HG02973 (cell line): ENCODE data around the gene SIN3B.
"Not testable (repeated sequence)": the region's sequence is repeated elsewhere in the genome, so short reads cannot be mapped to it uniquely, and the experiment has no call there.

Source experiments
- ATAC-seq: cut with Tn5 transposase; IDR thresholded peaks from one replicate; pipeline ENCODE4 v1.9.1; 2021; ENCODE audit warnings: moderate library complexity; ENCODE audit not compliant: unreplicated experiment

The SIN3B gene, protein sequence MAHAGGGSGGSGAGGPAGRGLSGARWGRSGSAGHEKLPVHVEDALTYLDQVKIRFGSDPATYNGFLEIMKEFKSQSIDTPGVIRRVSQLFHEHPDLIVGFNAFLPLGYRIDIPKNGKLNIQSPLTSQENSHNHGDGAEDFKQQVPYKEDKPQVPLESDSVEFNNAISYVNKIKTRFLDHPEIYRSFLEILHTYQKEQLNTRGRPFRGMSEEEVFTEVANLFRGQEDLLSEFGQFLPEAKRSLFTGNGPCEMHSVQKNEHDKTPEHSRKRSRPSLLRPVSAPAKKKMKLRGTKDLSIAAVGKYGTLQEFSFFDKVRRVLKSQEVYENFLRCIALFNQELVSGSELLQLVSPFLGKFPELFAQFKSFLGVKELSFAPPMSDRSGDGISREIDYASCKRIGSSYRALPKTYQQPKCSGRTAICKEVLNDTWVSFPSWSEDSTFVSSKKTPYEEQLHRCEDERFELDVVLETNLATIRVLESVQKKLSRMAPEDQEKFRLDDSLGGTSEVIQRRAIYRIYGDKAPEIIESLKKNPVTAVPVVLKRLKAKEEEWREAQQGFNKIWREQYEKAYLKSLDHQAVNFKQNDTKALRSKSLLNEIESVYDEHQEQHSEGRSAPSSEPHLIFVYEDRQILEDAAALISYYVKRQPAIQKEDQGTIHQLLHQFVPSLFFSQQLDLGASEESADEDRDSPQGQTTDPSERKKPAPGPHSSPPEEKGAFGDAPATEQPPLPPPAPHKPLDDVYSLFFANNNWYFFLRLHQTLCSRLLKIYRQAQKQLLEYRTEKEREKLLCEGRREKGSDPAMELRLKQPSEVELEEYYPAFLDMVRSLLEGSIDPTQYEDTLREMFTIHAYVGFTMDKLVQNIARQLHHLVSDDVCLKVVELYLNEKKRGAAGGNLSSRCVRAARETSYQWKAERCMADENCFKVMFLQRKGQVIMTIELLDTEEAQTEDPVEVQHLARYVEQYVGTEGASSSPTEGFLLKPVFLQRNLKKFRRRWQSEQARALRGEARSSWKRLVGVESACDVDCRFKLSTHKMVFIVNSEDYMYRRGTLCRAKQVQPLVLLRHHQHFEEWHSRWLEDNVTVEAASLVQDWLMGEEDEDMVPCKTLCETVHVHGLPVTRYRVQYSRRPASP

GRCh38 chr19:16829010-16829821 is at the start of gene SIN3B:
Gene SIN3B (plus strand): TSS chr19:16829398. CDS start chr19:16829421, 23 bp downstream.
- no peak for ATAC-seq

- no peak for ATAC-seq
These were observed 49.5 kb upstream of the SIN3B start for GRCh38 chr19:16779539-16780163.

DNA sequence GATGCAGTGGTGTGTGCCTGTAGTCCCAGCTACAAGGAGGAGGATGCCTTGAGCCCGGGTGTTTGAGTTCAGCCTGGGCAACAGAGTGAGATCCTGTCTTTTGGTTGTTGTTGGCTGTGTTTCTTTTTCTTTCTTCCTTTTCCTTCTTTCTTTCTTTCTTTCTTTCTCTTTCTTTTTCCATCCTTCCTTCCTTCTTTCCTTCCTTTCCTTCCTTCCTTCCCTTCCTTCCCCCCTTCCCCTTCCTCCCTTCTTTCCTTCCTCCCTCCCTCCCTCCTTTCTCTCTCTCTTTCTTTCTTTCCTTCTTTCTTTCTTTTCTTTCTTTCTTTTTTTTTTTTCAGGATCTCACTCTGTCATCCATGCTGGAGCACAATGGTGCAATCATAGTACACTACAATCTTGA is 46.5 kb upstream of the SIN3B start:
- ATAC-seq, result no peak

DNA sequence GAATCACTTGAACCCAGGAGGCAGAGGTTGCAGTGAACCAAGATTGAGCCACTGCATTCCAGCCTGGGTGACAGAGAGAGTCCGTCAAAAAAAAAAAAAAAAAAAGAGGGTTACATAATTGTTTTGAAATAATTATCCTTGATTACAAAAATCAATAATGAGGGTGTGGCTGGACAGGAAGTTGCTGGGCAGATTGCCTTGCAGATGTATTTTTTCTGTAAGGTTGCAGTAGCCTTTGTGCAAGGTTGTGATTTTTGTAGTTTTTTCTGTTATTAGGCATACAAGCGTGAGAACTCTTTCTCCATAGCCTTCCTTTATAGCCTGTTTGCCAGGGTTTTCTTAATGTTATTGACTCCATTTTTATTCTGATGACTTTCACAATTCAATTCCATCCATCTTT is 40.7 kb upstream of the SIN3B start:
- no peak for ATAC-seq

GRCh38 chr19:16789238-16789637 is 40.0 kb upstream of the SIN3B start:
- no peak for ATAC-seq

DNA sequence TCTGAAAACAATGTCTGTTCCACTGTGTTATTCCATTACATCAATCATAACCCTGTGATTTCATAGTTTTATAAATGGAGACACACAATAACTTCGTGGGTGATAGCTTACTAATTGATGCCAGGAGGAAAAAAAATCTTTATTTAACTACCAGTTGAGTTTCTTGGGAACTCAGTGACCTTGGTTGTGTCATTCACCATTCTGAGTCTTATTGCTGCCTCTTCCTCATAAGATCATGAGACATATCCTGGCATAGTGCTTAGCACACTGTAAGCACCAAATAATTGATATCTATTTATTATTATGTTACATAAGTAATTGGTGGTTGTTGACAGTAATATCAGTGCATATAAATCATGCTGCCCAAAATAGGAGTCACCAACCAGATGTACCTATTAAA is 39.1 kb upstream of the SIN3B start:
- no peak for ATAC-seq

DNA sequence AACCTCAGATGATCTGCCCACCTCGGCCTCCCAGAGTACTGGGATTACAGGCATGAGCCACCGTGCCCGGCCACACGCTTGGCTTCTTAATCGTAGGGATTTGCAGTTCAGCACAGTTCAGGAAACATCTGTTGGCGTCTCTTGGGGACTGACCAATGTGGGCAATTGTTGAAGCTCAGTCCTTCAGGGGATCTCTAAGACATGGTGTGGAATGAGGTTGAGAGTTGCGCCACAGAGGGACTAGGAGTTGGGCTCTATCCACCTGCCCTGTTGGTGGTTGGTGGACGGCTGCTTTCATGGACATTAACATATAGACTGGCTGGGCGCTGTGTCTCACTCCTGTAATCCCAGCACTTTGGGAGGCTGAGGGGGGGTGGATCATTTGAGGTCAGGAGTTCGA is 37.3 kb upstream of the SIN3B start:
- no peak for ATAC-seq

DNA sequence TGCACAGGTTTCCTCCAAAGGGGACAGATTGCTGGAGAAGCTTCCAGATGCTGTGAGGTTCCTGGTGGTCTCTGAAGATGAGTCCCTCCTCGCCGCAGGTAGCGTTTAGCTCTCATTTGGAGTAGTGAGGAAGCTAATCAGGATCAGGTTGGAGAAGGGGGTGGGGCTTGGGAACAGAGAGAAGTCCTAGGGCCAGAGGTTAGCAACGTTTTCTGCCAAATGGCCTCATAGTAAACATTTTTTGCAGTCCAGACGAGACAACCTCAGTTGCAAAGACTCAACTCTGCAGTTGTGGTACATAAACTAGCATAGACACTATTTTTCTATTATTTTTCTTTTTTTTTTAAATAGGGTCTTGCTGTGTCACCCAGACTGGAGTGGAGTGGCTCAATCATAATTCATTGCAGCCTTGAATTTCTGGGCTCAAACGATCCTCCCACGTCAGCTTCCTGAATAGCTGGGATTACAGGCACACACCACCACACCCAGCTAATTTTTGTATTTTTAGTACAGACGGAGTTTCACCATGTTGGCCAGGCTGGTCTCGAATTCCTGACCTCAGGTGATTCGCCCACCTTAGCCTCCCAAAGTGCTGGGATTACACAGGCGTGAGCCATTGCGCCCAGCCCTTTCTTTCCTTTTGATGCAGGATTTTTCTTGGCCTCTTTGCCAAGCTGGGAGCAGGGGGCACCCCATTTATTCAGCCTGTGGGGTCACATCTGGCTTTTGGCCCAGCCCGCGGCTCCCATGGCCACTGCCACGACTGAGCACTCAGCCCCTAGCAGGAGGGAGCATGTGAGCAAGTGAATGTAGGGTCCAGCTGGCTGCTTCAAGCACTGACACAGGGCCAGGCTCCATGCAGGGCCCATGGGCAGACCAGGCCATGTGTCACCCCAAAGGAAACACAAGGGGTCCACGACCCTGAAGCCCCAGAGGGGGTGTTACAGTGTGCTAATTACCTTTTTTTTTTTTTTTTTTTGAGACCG is 34.4 kb upstream of the SIN3B start:
- ATAC-seq, result no peak

DNA sequence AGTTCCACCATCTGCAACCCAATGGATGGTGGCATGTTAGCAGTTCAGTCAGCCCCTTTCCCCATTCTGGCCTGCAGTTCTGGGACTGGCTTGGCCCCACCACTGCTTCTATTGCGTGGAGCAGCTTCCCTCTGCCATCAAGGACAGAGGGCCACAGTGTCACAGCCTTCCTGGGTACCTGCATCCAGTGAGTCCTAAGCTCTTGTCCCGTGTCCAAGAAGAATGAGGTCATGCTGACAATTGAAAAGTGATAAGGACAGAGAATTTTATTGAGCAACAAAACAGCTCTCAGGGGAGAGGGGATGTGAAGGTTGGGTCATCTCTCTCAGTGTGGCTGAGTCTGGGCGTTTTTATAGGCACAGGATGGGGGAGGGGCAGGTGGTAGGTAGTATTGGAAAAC is 33.5 kb upstream of the SIN3B start:
- ATAC-seq, result no peak

GRCh38 chr19:16797876-16798275 is 31.3 kb upstream of the SIN3B start:
- no peak for ATAC-seq

DNA sequence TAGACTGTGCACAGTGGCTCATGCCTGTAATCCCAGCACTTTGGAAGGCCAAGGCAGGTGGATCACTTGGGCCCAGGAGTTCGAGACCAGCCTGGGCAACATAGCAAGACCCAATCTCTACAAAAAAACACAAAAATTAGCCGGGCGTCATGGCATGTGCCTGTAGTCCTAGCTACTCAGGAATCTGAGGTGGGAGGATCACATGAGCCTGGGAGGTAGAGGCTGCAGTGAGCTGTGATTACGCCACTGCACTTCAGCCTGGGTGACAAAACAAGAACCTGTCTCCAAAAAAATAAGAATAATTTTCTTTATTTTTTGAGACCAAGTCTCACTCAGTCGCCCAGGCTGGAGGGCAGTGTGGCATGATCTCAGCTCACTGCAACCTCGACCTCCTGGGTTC is 30.9 kb upstream of the SIN3B start:
- not testable (repeated sequence) for ATAC-seq

DNA sequence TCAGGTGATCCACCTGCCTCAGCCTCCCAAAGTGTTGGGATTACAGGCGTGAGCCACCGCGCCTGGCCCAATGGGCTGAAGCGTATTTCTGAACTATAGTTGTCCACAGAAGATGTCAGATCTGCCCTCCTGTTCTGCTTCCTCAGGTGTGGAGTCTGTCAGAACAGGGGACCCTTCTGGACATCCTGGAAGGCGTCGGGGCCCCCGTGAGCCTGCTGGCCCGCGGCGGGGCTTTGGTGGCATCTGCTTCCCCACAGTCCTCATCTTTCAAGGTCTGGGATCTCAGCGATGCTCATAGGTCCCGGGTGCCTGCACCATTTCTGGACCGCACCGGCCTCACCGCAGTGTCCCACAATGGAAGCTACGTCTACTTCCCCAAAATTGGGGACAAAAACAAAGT is 29.5 kb upstream of the SIN3B start:
- ATAC-seq, result no peak

DNA sequence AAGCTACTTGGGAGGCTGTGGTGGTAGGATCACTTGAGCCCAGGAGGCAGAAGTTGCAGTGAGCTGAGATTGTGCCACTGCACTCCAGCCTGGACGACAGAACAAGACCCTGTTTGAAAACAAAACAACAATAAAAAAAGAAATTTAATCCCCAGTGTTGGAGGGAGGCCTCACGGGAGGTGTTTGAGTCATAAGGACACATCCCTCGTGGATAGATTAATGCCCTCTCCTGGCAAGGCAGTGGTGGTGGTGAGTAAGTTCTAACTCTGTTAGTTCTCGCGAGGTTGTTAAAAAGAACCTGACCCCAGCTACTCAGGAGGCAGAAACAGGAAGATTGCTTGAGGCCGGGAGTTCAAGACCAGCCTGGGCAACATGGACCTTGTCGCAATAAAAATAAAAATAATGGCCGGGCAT is 27.6 kb upstream of the SIN3B start:
- ATAC-seq, result no peak

- no peak for ATAC-seq
These were observed 25.0 kb upstream of the SIN3B start for GRCh38 chr19:16804176-16804575.

GRCh38 chr19:16807549-16808284 is 21.5 kb upstream of the SIN3B start:
- ATAC-seq, result no peak

- no peak for ATAC-seq
These were observed 14.6 kb upstream of the SIN3B start for GRCh38 chr19:16814526-16815100.

- ATAC-seq, result no peak
These were observed 9.1 kb upstream of the SIN3B start for GRCh38 chr19:16820056-16820455.

GRCh38 chr19:16821081-16821480 is 8.1 kb upstream of the SIN3B start:
- no peak for ATAC-seq
